HG03558 (cell line): ENCODE measurements around the gene LILRA6.
"Not testable (repeated sequence)": the region's sequence is repeated elsewhere in the genome, so short reads cannot be mapped to it uniquely, and the experiment has no call there.

Experiments
- ATAC-seq: cut with Tn5 transposase; IDR thresholded peaks from one replicate; pipeline ENCODE4 v1.9.1; 2021; ENCODE audit warnings: moderate number of reproducible peaks; ENCODE audit not compliant: unreplicated experiment; ENCODE audit errors: extremely low read depth

LILRA6 gene

GRCh38 chr19:54268936-54269335 lies 26.3 kb upstream of the LILRA6 start:
- ATAC-seq: no peak

- ATAC-seq: no peak
Measured at GRCh38 chr19:54266133-54266532, 23.5 kb upstream of the LILRA6 start.

GRCh38 chr19:54262470-54262869 lies 19.9 kb upstream of the LILRA6 start:
- no peak for ATAC-seq

GRCh38 chr19:54262066-54262465 lies 19.5 kb upstream of the LILRA6 start:
- ATAC-seq: no peak

- no peak for ATAC-seq
Measured at GRCh38 chr19:54257116-54257480, 14.5 kb upstream of the LILRA6 start, which contains the start of gene LILRB5. Gene LILRB5, minus strand, starts transcription at chr19:54257273. Its CDS starts 80 bp downstream, at chr19:54257193.

- no peak for ATAC-seq
Measured at GRCh38 chr19:54256250-54257115, 13.9 kb upstream of the LILRA6 start.

GRCh38 chr19:54255105-54255775 lies 12.7 kb upstream of the LILRA6 start:
- ATAC-seq: no peak

GRCh38 chr19:54254195-54254906 lies 11.8 kb upstream of the LILRA6 start:
- no peak for ATAC-seq

- no peak for ATAC-seq
Measured at GRCh38 chr19:54253331-54254194, 11.0 kb upstream of the LILRA6 start.

- no peak for ATAC-seq
Measured at GRCh38 chr19:54252845-54253244, 10.3 kb upstream of the LILRA6 start.

- ATAC-seq: no peak
Measured at GRCh38 chr19:54252243-54252642, 9.7 kb upstream of the LILRA6 start.

GRCh38 chr19:54248016-54248601 lies 5.5 kb upstream of the LILRA6 start:
- no peak for ATAC-seq

GRCh38 chr19:54247106-54247930 lies 4.7 kb upstream of the LILRA6 start:
- ATAC-seq: no peak

- ATAC-seq: no peak
Measured at GRCh38 chr19:54245936-54246335, 3.3 kb upstream of the LILRA6 start.

GRCh38 chr19:54243809-54244208 lies 1.2 kb upstream of the LILRA6 start:
- not testable (repeated sequence) for ATAC-seq

- ATAC-seq: not testable (repeated sequence)
Measured at GRCh38 chr19:54242234-54242633, 356 bp downstream of the LILRA6 start.

GRCh38 chr19:54240372-54241336 lies 1.9 kb downstream of the LILRA6 start:
- ATAC-seq: not testable (repeated sequence)
